Astrocyte of the spinal cord (primary cell): ENCODE results near the gene RXFP1.

Experiments used
- DNase-seq: peaks from one replicate; pipeline ENCODE4 v3.0.0; 2011; ENCODE audit warnings: low read depth, low spot score
- H3K4me3 ChIP-seq: 2 replicates; pipeline ENCODE4 v1.5.1; 2011; ENCODE audit warnings: low read depth, mild to moderate bottlenecking, low read length, moderate library complexity
- in situ Hi-C: cut with HindIII; loops from 2 replicates; pipeline ENCODE4 v1.10.0; 2017; ENCODE audit warnings: low sequenced_read_pairs
- TF ChIP-seq, protein P1 (sequence below): IDR thresholded peaks from 2 replicates; pipeline ENCODE4 v1.5.1; 2012; ENCODE audit warnings: low read depth, mild to moderate bottlenecking, low read length, inconsistent platforms

The RXFP1 gene

GRCh38 chr4:158588285-158588684 lies 66.6 kb downstream of the RXFP1 start:
- in situ Hi-C loops, result no loop called here
- H3K4me3 ChIP-seq, result no peak overlapping the region
- DNase-seq, result no peak
- TF ChIP-seq, protein P1, sequence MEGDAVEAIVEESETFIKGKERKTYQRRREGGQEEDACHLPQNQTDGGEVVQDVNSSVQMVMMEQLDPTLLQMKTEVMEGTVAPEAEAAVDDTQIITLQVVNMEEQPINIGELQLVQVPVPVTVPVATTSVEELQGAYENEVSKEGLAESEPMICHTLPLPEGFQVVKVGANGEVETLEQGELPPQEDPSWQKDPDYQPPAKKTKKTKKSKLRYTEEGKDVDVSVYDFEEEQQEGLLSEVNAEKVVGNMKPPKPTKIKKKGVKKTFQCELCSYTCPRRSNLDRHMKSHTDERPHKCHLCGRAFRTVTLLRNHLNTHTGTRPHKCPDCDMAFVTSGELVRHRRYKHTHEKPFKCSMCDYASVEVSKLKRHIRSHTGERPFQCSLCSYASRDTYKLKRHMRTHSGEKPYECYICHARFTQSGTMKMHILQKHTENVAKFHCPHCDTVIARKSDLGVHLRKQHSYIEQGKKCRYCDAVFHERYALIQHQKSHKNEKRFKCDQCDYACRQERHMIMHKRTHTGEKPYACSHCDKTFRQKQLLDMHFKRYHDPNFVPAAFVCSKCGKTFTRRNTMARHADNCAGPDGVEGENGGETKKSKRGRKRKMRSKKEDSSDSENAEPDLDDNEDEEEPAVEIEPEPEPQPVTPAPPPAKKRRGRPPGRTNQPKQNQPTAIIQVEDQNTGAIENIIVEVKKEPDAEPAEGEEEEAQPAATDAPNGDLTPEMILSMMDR, result no peak

DNA sequence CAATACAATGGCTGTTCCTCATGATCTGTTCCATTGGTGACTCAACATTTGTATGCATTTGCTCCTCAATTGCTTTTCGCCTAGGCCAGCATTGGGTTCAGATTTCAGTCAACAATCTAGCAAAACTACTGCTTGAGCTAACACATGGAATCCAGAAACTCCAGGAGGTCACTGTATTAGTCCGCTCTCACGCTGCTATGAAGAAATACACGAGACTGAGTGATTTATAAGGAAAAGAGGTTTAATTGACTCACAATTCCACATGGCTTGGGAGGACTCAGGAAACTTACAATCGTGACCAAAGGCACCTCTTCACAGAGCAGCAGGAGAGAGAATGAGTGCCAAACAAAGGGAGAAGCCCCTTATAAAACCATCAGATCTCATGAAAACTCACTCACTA lies 67.1 kb downstream of the RXFP1 start:
- TF ChIP-seq, protein P1, result no peak
- in situ Hi-C loops, result no loop called here
- DNase-seq, result no peak
- no peak overlapping the region for H3K4me3 ChIP-seq

DNA sequence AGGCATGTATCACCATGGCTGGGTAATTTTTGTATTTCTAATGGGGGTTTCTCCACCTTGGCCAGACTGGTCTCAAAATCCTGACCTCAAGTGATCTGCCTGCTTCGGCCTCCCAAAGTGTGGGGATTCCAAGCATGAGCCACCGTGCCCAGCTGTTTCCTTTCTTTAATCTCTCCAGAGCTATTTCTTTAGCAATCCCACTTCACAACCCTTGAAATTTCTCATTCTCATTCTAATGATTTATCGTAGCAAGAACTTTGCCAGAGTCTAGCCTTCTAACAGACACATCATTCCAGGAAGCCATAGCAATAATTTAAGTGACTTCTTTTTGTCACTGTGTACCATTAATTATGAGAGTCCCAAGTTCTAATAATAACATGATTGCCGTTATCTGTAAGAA lies 68.6 kb downstream of the RXFP1 start:
- DNase-seq, result no peak
- in situ Hi-C loops, result no loop called here
- TF ChIP-seq, protein P1, result no peak
- H3K4me3 ChIP-seq, result no peak overlapping the region

- TF ChIP-seq, protein P1, result no peak
- no peak overlapping the region for H3K4me3 ChIP-seq
- DNase-seq, result no peak
- in situ Hi-C loops, result no loop called here
These were observed 69.1 kb downstream of the RXFP1 start for GRCh38 chr4:158590824-158591223.

GRCh38 chr4:158597879-158598596 lies 76.4 kb downstream of the RXFP1 start:
- TF ChIP-seq, protein P1, result no peak
- no peak overlapping the region for H3K4me3 ChIP-seq
- in situ Hi-C loops, result no loop called here
- DNase-seq, result no peak

DNA sequence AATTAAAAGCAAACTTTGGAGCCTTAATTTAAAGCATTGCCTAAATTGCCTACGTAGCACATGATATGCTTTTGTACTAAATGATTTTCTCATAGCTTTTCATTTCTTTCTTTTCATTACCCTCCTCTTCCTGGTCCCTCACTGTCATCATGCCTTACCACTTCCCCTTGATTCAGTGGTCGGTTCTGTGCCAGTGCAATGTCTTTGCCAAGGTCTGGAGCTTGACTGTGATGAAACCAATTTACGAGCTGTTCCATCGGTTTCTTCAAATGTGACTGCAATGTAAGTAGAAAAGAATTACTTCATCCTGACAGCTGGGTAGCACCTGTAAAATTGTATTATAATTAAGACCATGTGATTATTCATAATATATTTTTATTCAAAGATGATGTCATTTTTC lies 77.5 kb downstream of the RXFP1 start:
- in situ Hi-C loops, result no loop called here
- no peak overlapping the region for H3K4me3 ChIP-seq
- DNase-seq, result no peak
- TF ChIP-seq, protein P1, result no peak
